ENCODE results near the gene CDH22.

The CDH22 gene

DNA sequence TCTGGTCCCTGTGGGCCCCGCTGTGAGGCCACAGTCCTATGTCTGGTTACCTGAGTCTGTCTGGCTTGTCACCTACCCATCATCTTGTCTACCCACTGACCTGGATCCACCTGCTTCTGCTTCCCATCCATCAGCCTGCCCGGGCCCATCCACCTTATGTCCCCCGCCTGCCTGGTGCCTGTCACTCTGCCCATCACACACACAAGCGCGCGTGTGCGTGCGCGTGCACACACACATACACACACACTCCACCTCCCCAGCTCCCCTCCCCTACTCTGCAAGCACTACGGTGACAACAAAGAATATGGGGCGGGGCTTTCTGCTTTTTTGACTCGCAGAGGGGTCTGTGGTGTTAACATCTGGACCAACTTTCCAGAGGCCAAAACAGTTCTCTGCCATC is 8.0 kb downstream of the CDH22 start:
- no peak overlapping the region for H3K4me3 ChIP-seq (ENCODE audit: low read depth, low read length)
- DNase-seq (ENCODE audit: low read depth) = no peak
- TF ChIP-seq, protein P1, sequence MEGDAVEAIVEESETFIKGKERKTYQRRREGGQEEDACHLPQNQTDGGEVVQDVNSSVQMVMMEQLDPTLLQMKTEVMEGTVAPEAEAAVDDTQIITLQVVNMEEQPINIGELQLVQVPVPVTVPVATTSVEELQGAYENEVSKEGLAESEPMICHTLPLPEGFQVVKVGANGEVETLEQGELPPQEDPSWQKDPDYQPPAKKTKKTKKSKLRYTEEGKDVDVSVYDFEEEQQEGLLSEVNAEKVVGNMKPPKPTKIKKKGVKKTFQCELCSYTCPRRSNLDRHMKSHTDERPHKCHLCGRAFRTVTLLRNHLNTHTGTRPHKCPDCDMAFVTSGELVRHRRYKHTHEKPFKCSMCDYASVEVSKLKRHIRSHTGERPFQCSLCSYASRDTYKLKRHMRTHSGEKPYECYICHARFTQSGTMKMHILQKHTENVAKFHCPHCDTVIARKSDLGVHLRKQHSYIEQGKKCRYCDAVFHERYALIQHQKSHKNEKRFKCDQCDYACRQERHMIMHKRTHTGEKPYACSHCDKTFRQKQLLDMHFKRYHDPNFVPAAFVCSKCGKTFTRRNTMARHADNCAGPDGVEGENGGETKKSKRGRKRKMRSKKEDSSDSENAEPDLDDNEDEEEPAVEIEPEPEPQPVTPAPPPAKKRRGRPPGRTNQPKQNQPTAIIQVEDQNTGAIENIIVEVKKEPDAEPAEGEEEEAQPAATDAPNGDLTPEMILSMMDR (IDR thresholded peaks at IDR 0.05; ENCODE audit: control insufficient read depth, extremely low read depth, insufficient read depth) = no peak

DNA sequence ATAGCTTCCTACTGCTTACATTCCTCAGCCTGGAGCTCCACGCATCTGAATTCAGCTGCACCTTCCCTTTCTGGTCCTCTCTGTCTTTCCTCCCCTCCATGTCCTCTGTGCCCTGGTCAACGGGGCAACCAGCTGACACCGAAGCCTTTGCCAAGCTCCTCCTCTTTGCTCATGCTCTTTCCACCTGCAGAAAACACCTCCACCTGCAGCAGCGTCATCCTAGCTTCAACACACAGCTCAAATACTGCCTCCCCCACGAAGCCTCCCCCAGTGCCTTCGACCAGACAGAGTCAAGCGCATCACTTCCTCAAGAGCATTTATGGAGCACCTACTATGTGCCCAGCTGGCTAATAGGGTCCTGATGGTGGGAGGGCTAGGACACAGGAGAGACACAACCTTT is 9.2 kb downstream of the CDH22 start:
- H3K4me3 ChIP-seq (ENCODE audit: low read depth, low read length) = no peak overlapping the region
- TF ChIP-seq, protein P1 (IDR thresholded peaks at IDR 0.05; ENCODE audit: control insufficient read depth, extremely low read depth, insufficient read depth) = no peak
- DNase-seq (ENCODE audit: low read depth) = no peak

DNA sequence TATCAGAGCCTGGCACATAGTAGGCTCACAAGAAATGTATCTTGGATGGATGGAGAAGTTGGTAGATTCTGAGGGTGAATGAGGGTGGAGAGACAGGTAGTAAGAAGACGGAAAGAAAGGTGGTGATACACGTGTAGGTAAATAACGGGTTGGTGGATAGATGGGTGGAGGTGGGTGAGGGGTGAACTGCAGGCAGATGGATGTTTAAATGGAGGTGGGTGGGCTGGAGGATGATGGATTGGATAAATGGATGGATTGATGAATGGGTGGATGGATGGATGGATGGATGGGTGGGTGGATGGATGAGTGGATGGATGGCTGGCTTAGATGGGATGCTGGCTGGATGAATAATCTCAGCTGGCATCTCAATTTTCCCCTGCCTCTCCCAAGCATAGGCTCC is 9.9 kb downstream of the CDH22 start:
- no peak for DNase-seq (ENCODE audit: low read depth)
- TF ChIP-seq, protein P1 (IDR thresholded peaks at IDR 0.05; ENCODE audit: control insufficient read depth, extremely low read depth, insufficient read depth) = no peak
- H3K4me3 ChIP-seq (ENCODE audit: low read depth, low read length) = no peak overlapping the region

DNA sequence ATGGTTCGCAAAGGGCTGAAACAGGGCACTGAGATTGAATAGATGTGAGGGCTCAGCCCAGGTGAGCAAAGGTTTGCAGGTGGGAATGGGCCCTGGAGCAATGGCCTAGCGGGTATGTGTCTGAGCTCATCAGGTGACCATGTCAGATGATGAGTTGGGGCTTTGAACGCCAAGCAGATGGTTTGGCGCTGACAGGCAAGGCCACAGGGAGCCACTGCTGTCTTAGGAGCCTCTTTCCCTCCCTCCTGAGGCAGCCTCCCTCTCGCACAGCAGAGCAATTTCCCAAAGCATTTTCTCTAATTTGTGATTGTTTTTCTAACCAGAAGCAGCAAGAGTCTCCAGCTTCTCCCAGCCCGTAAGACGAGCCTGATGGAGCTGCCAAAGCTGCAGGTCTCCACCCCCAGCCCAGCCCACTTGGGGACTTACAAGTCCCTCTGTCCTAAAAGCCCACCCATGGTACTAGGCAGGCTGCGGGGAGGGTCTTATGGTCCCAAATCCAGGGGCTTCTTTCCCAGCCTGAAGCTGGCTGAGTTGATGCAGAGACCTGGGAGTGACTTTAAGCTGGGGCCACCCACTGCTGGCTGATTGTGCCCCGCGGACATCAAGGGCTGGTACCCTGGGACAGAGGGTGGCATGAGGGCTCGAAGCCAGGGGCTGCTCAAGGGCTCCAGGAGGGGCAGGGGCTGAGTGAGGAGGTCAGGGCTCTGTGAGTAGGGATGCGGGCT is 11.6 kb downstream of the CDH22 start:
- H3K4me3 ChIP-seq (ENCODE audit: low read depth, low read length) = no peak overlapping the region
- DNase-seq (ENCODE audit: low read depth) = no peak
- TF ChIP-seq, protein P1 (IDR thresholded peaks at IDR 0.05; ENCODE audit: control insufficient read depth, extremely low read depth, insufficient read depth) = no peak

DNA sequence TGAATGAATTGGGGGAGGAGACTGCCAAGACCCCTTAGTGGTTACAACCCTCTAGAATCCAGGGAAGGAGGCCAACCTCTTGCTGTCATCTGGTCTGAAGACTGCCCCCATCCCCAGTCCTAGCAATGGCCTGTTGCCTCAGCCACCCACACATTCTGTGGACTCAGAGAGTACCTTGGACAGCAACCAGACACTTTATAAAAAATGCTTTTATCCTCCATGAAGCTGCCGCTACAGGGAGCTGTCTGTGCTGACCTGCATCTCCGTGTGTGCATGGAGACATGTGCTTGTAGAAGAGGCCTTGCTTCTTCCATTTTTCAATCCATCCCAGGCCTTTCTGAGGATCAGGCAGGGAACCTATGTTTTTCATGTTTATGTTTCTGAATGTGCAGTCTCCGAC is 15.2 kb downstream of the CDH22 start:
- H3K4me3 ChIP-seq (ENCODE audit: low read depth, low read length) = no peak overlapping the region
- TF ChIP-seq, protein P1 (IDR thresholded peaks at IDR 0.05; ENCODE audit: control insufficient read depth, extremely low read depth, insufficient read depth) = no peak
- DNase-seq (ENCODE audit: low read depth) = peak; percentile 41

DNA sequence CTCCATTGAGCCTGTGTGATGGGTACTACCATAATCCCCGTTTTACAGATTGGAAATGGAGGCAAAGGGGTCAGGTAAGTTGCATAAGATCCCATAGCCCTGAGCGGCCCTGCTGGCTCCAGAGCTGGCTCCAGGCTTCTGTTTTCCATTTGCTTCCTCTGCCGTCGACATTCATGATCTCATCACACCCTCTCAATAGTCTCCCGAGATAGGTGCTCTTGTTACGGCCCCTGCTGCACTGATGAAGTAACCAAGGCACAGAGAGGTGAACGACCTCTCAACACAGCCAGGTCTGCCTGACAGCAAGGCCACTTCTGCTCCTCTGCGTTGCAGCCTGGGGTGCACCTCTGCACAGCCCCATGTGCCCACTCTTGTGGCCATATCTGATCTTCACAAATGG is 16.9 kb downstream of the CDH22 start:
- DNase-seq (ENCODE audit: low read depth) = no peak
- H3K4me3 ChIP-seq (ENCODE audit: low read depth, low read length) = no peak overlapping the region
- TF ChIP-seq, protein P1 (IDR thresholded peaks at IDR 0.05; ENCODE audit: control insufficient read depth, extremely low read depth, insufficient read depth) = no peak

DNA sequence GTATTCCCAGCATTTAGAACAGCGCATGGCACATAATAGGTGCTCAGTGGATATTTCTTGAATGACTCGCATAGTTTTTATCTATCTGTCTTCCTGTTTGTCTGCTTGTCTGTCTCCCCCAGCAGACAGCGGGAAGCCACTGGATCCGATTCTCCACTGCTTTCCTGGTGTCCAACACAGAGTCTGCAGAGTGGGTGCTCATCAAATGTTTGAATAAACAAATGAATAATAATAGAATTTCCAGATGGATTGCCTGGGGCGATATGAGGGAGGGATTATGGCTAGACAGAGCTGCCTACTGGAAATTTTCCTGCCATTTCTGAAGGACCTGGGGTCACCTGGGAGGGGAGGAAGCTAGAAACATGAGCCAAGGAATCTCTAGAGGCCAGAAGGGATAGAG is 18.9 kb downstream of the CDH22 start:
- H3K4me3 ChIP-seq (ENCODE audit: low read depth, low read length) = no peak overlapping the region
- DNase-seq (ENCODE audit: low read depth) = no peak
- TF ChIP-seq, protein P1 (IDR thresholded peaks at IDR 0.05; ENCODE audit: control insufficient read depth, extremely low read depth, insufficient read depth) = no peak

Data from LNCaP clone FGC (cell line).